ENCODE results near the gene MYO1C. TPM values are rescaled to one million over a fixed set of nuclear protein-coding genes. Genes with fewer than 3 reads are reported as not detected.
"Not testable (repeated sequence)": the region's sequence is repeated elsewhere in the genome, so short reads cannot be mapped to it uniquely, and the experiment has no call there.

The MYO1C gene
- total and polyA plus RNA-seq, 2 donors (not counting 1 experiment from before 2014, with no cell fraction given) = 164 to 190 TPM

GRCh38 chr17:1455291-1455796 lies 37.1 kb downstream of the MYO1C start:
- TF ChIP-seq EZH2 (IDR thresholded peaks at IDR 0.05; ENCODE audit: low read length, missing control alignments) = no peak
- peak; percentile 57 to 77 for TF ChIP-seq CTCF (conservative IDR thresholded peaks at IDR 0.05 in 1 of 2, IDR thresholded peaks at IDR 0.05 in 1 of 2; ENCODE audit: low read depth in 1 of 2, low read length in 2 of 2)
- H3K4me1 ChIP-seq (ENCODE audit: control insufficient read depth, extremely low read depth, insufficient read depth, low read length) = peaks cover 2% of the 10 kb centered on the region

GRCh38 chr17:1454541-1454940 lies 37.9 kb downstream of the MYO1C start:
- peak overlapping the region; percentile 37 for H3K9ac ChIP-seq (ENCODE audit: insufficient read depth, low read length)
- no peaks in the 10 kb centered on the region for H3K36me3 ChIP-seq (ENCODE audit: control insufficient read depth, insufficient read depth, low read length)
- peak overlapping the region; percentile 45 to 92 (median 84) for H3K4me3 ChIP-seq (replicated peaks in 1 of 4; ENCODE audit: control extremely low read depth in 1 of 4, insufficient read depth in 1 of 4, low read depth in 3 of 4, low read length in 4 of 4)
- H2AFZ ChIP-seq (ENCODE audit: low read length) = no peak overlapping the region
- DNase-seq (ENCODE audit: low read depth in 2 of 2) = no peak
- peaks cover 64% of the 10 kb centered on the region for H3K79me2 ChIP-seq (ENCODE audit: control insufficient read depth, insufficient read depth, low read length)
- no peak for TF ChIP-seq CTCF (conservative IDR thresholded peaks at IDR 0.05 in 1 of 2, IDR thresholded peaks at IDR 0.05 in 1 of 2; ENCODE audit: low read depth in 1 of 2, low read length in 2 of 2)
- TF ChIP-seq EZH2 (IDR thresholded peaks at IDR 0.05; ENCODE audit: low read length, missing control alignments) = no peak
- peak overlapping the region; percentile 98 for H3K4me2 ChIP-seq (ENCODE audit: extremely low read depth, insufficient read depth, low read length)
- no peaks in the 10 kb centered on the region for H4K20me1 ChIP-seq (ENCODE audit: control insufficient read depth, extremely low read depth, insufficient read depth, low read length)
- H3K27me3 ChIP-seq (ENCODE audit: control insufficient read depth, insufficient read depth, low read length) = no peaks in the 10 kb centered on the region
- H3K9me3 ChIP-seq (ENCODE audit: control insufficient read depth, insufficient read depth, low read depth, low read length) = no peaks in the 10 kb centered on the region
- peak overlapping the region; percentile 95 for H3K27ac ChIP-seq (ENCODE audit: insufficient read depth, low read length)
- peaks cover 2% of the 10 kb centered on the region for H3K4me1 ChIP-seq (ENCODE audit: control insufficient read depth, extremely low read depth, insufficient read depth, low read length)

More at GRCh38 chr17:1455291-1455796, 37.1 kb downstream of the MYO1C start:
- Histone ChIP-seq H4K20me1 (ENCODE audit: control insufficient read depth, extremely low read depth, insufficient read depth, low read length) (no peaks in the 10 kb centered on the region), H3K9ac (ENCODE audit: insufficient read depth, low read length) (peak overlapping the region; percentile 97), H3K9me3 (ENCODE audit: control insufficient read depth, insufficient read depth, low read depth, low read length) (no peaks in the 10 kb centered on the region), H3K27me3 (ENCODE audit: control insufficient read depth, insufficient read depth, low read length) (no peaks in the 10 kb centered on the region), H3K4me3 (replicated peaks in 1 of 4; ENCODE audit: control extremely low read depth in 1 of 4, insufficient read depth in 1 of 4, low read depth in 3 of 4, low read length in 4 of 4) (peak overlapping the region; percentile 45 to 92 (median 84)), H3K4me2 (ENCODE audit: extremely low read depth, insufficient read depth, low read length) (peak overlapping the region; percentile 98), H3K27ac (ENCODE audit: insufficient read depth, low read length) (peak overlapping the region; percentile 95), H3K79me2 (ENCODE audit: control insufficient read depth, insufficient read depth, low read length) (peaks cover 56% of the 10 kb centered on the region), H3K36me3 (ENCODE audit: control insufficient read depth, insufficient read depth, low read length) (no peaks in the 10 kb centered on the region), H2AFZ (ENCODE audit: low read length) (no peak overlapping the region)
- peak; percentile 67 to 70 for DNase-seq (ENCODE audit: low read depth in 2 of 2)

- H3K4me2 ChIP-seq (ENCODE audit: extremely low read depth, insufficient read depth, low read length); H3K27ac ChIP-seq (ENCODE audit: insufficient read depth, low read length); H3K9me3 ChIP-seq (ENCODE audit: control insufficient read depth, insufficient read depth, low read depth, low read length); H3K4me1 ChIP-seq (ENCODE audit: control insufficient read depth, extremely low read depth, insufficient read depth, low read length); H3K4me3 ChIP-seq (replicated peaks in 1 of 4; ENCODE audit: control extremely low read depth in 1 of 4, insufficient read depth in 1 of 4, low read depth in 3 of 4, low read length in 4 of 4); H3K36me3 ChIP-seq (ENCODE audit: control insufficient read depth, insufficient read depth, low read length); H2AFZ ChIP-seq (ENCODE audit: low read length); H3K27me3 ChIP-seq (ENCODE audit: control insufficient read depth, insufficient read depth, low read length); H4K20me1 ChIP-seq (ENCODE audit: control insufficient read depth, extremely low read depth, insufficient read depth, low read length); H3K9ac ChIP-seq (ENCODE audit: insufficient read depth, low read length); DNase-seq (ENCODE audit: low read depth in 2 of 2): not testable (repeated sequence)
- H3K79me2 ChIP-seq (ENCODE audit: control insufficient read depth, insufficient read depth, low read length) = peaks cover 73% of the 10 kb centered on the region
These were observed 38.8 kb downstream of the MYO1C start for GRCh38 chr17:1453694-1454093.
